SK-N-SH treated with all-trans-retinoic acid at 6 μM for 48 hours (cell line): Measurements from ENCODE around the gene HOXA2.

Experiments used
- CSDC2 ChIP-seq: fragments of 250-450 bp; sonication (Bioruptor Pico); IDR thresholded peaks from 2 replicates; pipeline ENCODE4 v1.5.0; 2020; ENCODE audit warnings: mild to moderate bottlenecking, moderate library complexity
- PATZ1 ChIP-seq: fragments of 250-450 bp; sonication (Bioruptor Pico); IDR thresholded peaks from 2 replicates; pipeline ENCODE4 v1.8.0; 2020; ENCODE audit warnings: mild to moderate bottlenecking, moderate library complexity, borderline replicate concordance
- RARB ChIP-seq: fragments of 250-450 bp; sonication (Bioruptor Pico); IDR thresholded peaks from 2 replicates; pipeline ENCODE4 v1.8.0; 2021; ENCODE audit warnings: mild to moderate bottlenecking, moderate library complexity
- TOX ChIP-seq: fragments of 250-450 bp; sonication (Bioruptor Pico); IDR thresholded peaks from 2 replicates; pipeline ENCODE4 v1.8.0; 2021; ENCODE audit warnings: mild to moderate bottlenecking, moderate library complexity, borderline replicate concordance
- ZC3H10 ChIP-seq: fragments of 250-450 bp; sonication (Bioruptor Pico); IDR thresholded peaks from 2 replicates; pipeline ENCODE4 v1.5.1; 2021; ENCODE audit warnings: mild to moderate bottlenecking, moderate library complexity
- ZFP3 ChIP-seq: fragments of 250-450 bp; sonication (Bioruptor Pico); IDR thresholded peaks from 2 replicates; pipeline ENCODE4 v1.5.0; 2020; ENCODE audit warnings: mild to moderate bottlenecking, moderate library complexity
- ZFP30 ChIP-seq: fragments of 450-650 bp; formaldehyde crosslinking; IDR thresholded peaks from 2 replicates; pipeline ENCODE4 v1.5.0; 2022; ENCODE audit warnings: mild to moderate bottlenecking, moderate library complexity
- ZNF8 ChIP-seq: fragments of 450-650 bp; formaldehyde crosslinking; IDR thresholded peaks from 2 replicates; pipeline ENCODE4 v1.5.0; 2020; ENCODE audit warnings: mild to moderate bottlenecking, moderate library complexity

DNA sequence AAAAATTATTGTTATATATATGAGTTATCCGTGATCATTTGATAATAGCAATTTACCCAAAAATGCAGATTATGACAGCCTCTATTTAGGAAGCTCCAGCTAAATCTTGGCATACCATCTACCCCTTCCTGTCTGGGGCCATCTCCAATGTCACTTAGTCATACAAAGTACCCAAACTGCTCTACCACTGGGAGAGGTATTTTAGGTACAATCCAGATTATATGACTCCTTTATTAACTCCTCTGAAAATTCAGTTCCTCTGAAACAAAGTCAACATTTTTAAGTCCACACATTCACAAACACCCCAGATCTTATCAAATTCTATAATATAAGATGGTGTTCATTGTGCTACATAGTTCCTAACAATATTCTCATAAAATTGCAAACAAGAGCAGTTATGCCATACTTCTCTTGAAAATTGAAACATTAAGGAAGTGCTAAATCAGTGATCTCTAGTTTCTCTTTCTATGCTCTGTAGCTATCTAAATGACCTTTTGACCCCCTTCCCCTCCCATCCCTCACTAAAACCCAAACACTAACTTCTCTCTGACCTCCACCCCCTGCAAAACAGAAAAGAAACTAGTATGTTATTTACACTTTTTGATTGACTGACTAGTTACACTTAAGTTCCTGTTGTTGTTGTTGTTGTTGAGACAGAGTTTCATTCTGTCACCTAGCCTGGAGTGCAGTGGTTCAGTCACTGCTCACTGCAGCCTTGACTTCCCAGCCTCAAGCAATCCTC is 23.1 kb downstream of the HOXA2 start:
- TF ChIP-seq RARB (no peak), ZFP30 (CRISPR knock-in tag) (no peak), PATZ1 (no peak), TOX (CRISPR knock-in tag) (no peak), ZFP3 (CRISPR knock-in tag) (no peak), CSDC2 (CRISPR knock-in tag) (no peak), ZC3H10 (CRISPR knock-in tag) (no peak), ZNF8 (CRISPR knock-in tag) (no peak)
